K562 (cell line): ENCODE measurements around the gene DCPS. TPM values are rescaled to one million over a fixed set of nuclear protein-coding genes. Genes with fewer than 3 reads are reported as not detected.
"Not testable (repeated sequence)": the region's sequence is repeated elsewhere in the genome, so short reads cannot be mapped to it uniquely, and the experiment has no call there.

ENCODE experiments used
- ATAC-seq: fragments of 200-7000 bp; cut with Tn5 transposase; 3 replicates; pipeline ENCODE4 v1.9.1; 2020; ENCODE audit warnings: moderate library complexity
- BruUV-seq: library from RNA; stranded (reverse); fragments of 400-500 nt; replicated peaks from 2 replicates; lab custom pipeline; 2021; lab: Mats Ljungman, UMichigan
- CTCF ChIA-PET: fragments of 300-600 bp; formaldehyde crosslinking; extraction: SDS; loops from one replicate; lab custom pipeline; 2021; ENCODE audit warnings: low intra/inter-chr PET ratio; lab: Yijun Ruan, JAX
- POLR2A ChIA-PET: fragments of 300-600, 350-650 bp; sonication (Branson Sonifier 250); formaldehyde crosslinking; extraction: SDS; loops from one replicate; lab custom pipeline; 2021; ENCODE audit warnings: antibody characterized with exemption, inconsistent platforms; lab: Yijun Ruan, JAX
- DNase-seq, 4 experiments: peaks; one replicate each; pipeline versions ENCODE4 v3.0.0 to v3.0.0-alpha.2; 2011 to 2018; ENCODE audit warnings: low spot score in 3 of 4, mixed read lengths in 3 of 4; ENCODE audit errors: extremely low read depth in 1 of 4
- FAIRE-seq: peaks from 2 replicates; lab custom pipeline; 2011; peaks lifted over from hg19 to GRCh38; lab: Jason Lieb, UNC
- H2AFZ ChIP-seq: 2 replicates; pipeline ENCODE4 v1.6.0; 2011; ENCODE audit warnings: low read depth, low read length, control low read depth, inconsistent platforms
- H3K27ac ChIP-seq: fragments of 200-600 bp; 3 replicates; pipeline ENCODE4 v1.8.0; 2011; ENCODE audit warnings: low read depth, mild to moderate bottlenecking, control low read depth, inconsistent platforms, low read length, moderate library complexity, mixed read lengths; ENCODE audit errors: extremely low read depth
- H3K27me3 ChIP-seq, 2 experiments: fragments of 300-600 bp in 1 of 2; 2 replicates in 1 of 2; 3 replicates in 1 of 2; pipeline versions ENCODE4 v1.6.0 to v1.8.0; 2011; ENCODE audit warnings: inconsistent platforms in 2 of 2, low read length in 2 of 2, mild to moderate bottlenecking in 1 of 2, mixed read lengths in 1 of 2, moderate library complexity in 1 of 2; ENCODE audit not compliant: control insufficient read depth in 2 of 2, insufficient read depth in 2 of 2
- H3K36me3 ChIP-seq: fragments of 300-600 bp; 3 replicates; pipeline ENCODE4 v1.8.0; 2011; ENCODE audit warnings: mild to moderate bottlenecking, low read length, inconsistent platforms; ENCODE audit not compliant: control insufficient read depth, insufficient read depth
- H3K4me1 ChIP-seq, 2 experiments: fragments of 200-600 bp in 1 of 2; replicated peaks in 1 of 2; 2 replicates in 1 of 2; 3 replicates in 1 of 2; pipeline versions ENCODE4 v1.5.1 to v1.8.0; 2011; ENCODE audit warnings: inconsistent platforms in 2 of 2, low read length in 2 of 2, mild to moderate bottlenecking in 1 of 2, mixed read lengths in 1 of 2, moderate library complexity in 1 of 2; ENCODE audit not compliant: control insufficient read depth in 2 of 2, insufficient read depth in 2 of 2
- H3K4me2 ChIP-seq: 2 replicates; pipeline ENCODE4 v1.6.1; 2011; ENCODE audit warnings: low read length, control low read depth, inconsistent platforms, mixed read lengths; ENCODE audit not compliant: insufficient read depth
- H3K4me3 ChIP-seq: fragments of 200-600 bp; sonication (generic), shearing (Covaris generic); 2 replicates; pipeline ENCODE4 v1.5.1; 2016; ENCODE audit warnings: control low read depth, inconsistent platforms
- H3K79me2 ChIP-seq: fragments of 200-600 bp; 3 replicates; pipeline ENCODE4 v1.8.0; 2011; ENCODE audit warnings: low read length, inconsistent platforms; ENCODE audit not compliant: control insufficient read depth, insufficient read depth
- H3K9ac ChIP-seq, 2 experiments: 2 replicates each; pipeline versions ENCODE4 v1.6.0 to v1.6.1; 2011; ENCODE audit warnings: low read depth in 2 of 2, low read length in 2 of 2, control low read depth in 1 of 2, inconsistent platforms in 1 of 2, mild to moderate bottlenecking in 1 of 2, mixed read lengths in 1 of 2; ENCODE audit not compliant: insufficient read depth in 1 of 2
- H3K9me1 ChIP-seq: one replicate; pipeline ENCODE4 v1.6.0; 2011; ENCODE audit warnings: inconsistent platforms, mild to moderate bottlenecking, low read length, moderate library complexity; ENCODE audit not compliant: control insufficient read depth, insufficient read depth
- H3K9me3 ChIP-seq: replicated peaks from 2 replicates; pipeline ENCODE4 v1.5.1; 2011; ENCODE audit warnings: low read depth, low read length, inconsistent platforms; ENCODE audit not compliant: control insufficient read depth, insufficient read depth
- H4K20me1 ChIP-seq: replicated peaks from 2 replicates; pipeline ENCODE4 v1.6.1; 2011; ENCODE audit warnings: low read length, inconsistent platforms, mixed read lengths; ENCODE audit not compliant: control insufficient read depth, insufficient read depth
- HMBOX1 ChIP-seq: sonication (generic); IDR thresholded peaks from 2 replicates; pipeline ENCODE4 v1.6.1; 2016
- KDM2B ChIP-seq: fragments of 250-450 bp; sonication (Bioruptor Pico); IDR thresholded peaks from 2 replicates; pipeline ENCODE4 v1.8.0; 2021; ENCODE audit warnings: mild to moderate bottlenecking, moderate library complexity
- ZBED1 ChIP-seq: IDR thresholded peaks from 2 replicates; pipeline ENCODE4 v1.6.1; 2014
- WGBS: fragments of 100-300 bp; shearing (Covaris generic); methylation state at CpG from one replicate; pipeline ENCODE4 v1.1.6; 2016; ENCODE audit warnings: low coverage, mixed read lengths; ENCODE audit not compliant: insufficient coverage; ENCODE audit errors: missing lambda C conversion rate; 5-methylcytosine and 5-hydroxymethylcytosine counted together
- in situ Hi-C: fragments of 300-500 bp; cut with MboI; formaldehyde crosslinking; loops from 4 replicates; pipeline ENCODE4 v1.15.0; 2018; ENCODE audit warnings: inconsistent platforms, mixed read lengths
- intact Hi-C: fragments of 100-400 bp; cut with micrococcal nuclease; formaldehyde crosslinking; loops from 2 replicates; pipeline ENCODE4 v1.14.2; 2022
- polyA plus RNA-seq, 8 experiments: library from polyadenylated mRNA; depleted of rRNA in 4 of 8; stranded (reverse) in 5 of 8; unstranded in 3 of 8; fragments of >200 nt; fragmentation: Nextera tagmentation in 2 of 8; fragmentation: Illumina TruSeq in 1 of 8; extraction: Ambion mirVana in 2 of 8; extraction: Trizol in 1 of 8; gene quantifications; 2 replicates each; pipeline versions ENCODE4 v1.2.1 to v1.2.3, GENCODE V29; 2011 to 2014; ENCODE audit warnings: inconsistent platforms in 1 of 8, missing spikeins in 1 of 8
- total RNA-seq, 7 experiments: library from RNA; depleted of rRNA in 6 of 7; stranded (reverse); fragments of >200 nt in 6 of 7; fragmentation: Illumina TruSeq in 2 of 7; extraction: Trizol in 2 of 7; gene quantifications; 2 replicates each; pipeline versions ENCODE4 v1.2.1 to v1.2.3, GENCODE V29; 2011 to 2021; ENCODE audit warnings: low replicate concordance in 1 of 7

Gene DCPS
- total and polyA plus RNA-seq, 9 of the 15 experiments (the other 6 are each of a cell fraction or from before 2014, with no cell fraction given): 8.7 to 38.1 (median 17.9) TPM

GRCh38 chr11:126368336-126369119 is 64.7 kb downstream of the DCPS start:
- BruUV-seq, CTCF ChIA-PET, H3K27ac ChIP-seq, H3K9me3 ChIP-seq: not testable (repeated sequence)
- 0 out of 2 replicates have a peak, but pooled peaks have one; percentile 13 for TF ChIP-seq HMBOX1
- TF ChIP-seq, all 486 proteins: peak for 1; not testable (repeated sequence) for 485
- H3K4me1 ChIP-seq, intact Hi-C loops, H3K36me3 ChIP-seq, H3K4me2 ChIP-seq, H3K27me3 ChIP-seq, H4K20me1 ChIP-seq, H3K4me3 ChIP-seq, H3K79me2 ChIP-seq, H3K9ac ChIP-seq, H2AFZ ChIP-seq, DNase-seq, in situ Hi-C loops, H3K9me1 ChIP-seq, POLR2A ChIA-PET: not testable (repeated sequence)
- 44% methylated on average over 8 of the region's 11 CpGs for WGBS
- FAIRE-seq (peak; percentile 87), ATAC-seq (peak; percentile 64)

- ChIA-PET CTCF (no interaction called here), POLR2A (interaction anchor here (0.8 kb wide), 1 partner anchor 12 kb away, joined by 3 read pairs; no protein-coding TSS in a partner anchor)
- TF ChIP-seq KDM2B (CRISPR knock-in tag): no peak
- TF ChIP-seq ZBED1: no peak
- Histone ChIP-seq H3K4me2 (no peak overlapping the region), H3K79me2 (no peaks in the 10 kb centered on the region), H3K9me1 (no peaks in the 10 kb centered on the region), H2AFZ (no peak overlapping the region), H3K9ac (no peak overlapping the region), H3K9me3 (no peaks in the 10 kb centered on the region), H3K27ac (no peak overlapping the region), H3K36me3 (no peaks in the 10 kb centered on the region), H3K4me1 (peaks cover 0 to 3% of the 10 kb centered on the region in 2 experiments; a peak in 2 of 5 replicates), H3K27me3 (no peaks in the 10 kb centered on the region), H4K20me1 (peaks cover 6% of the 10 kb centered on the region; the same call in 1 of the 2 replicates), H3K4me3 (no peak overlapping the region)
- 80% methylated on average over 3 of the region's 3 CpGs for WGBS
- in situ Hi-C loops: no loop called here
- BruUV-seq: no TSS peak
- ATAC-seq (no peak), FAIRE-seq (no peak), DNase-seq (no peak)
- intact Hi-C loops: no loop called here
Measured at GRCh38 chr11:126370016-126370415, 66.2 kb downstream of the DCPS start.
